ENCODE measurements around the gene RYR1.
"Not testable (repeated sequence)": the region's sequence is repeated elsewhere in the genome, so short reads cannot be mapped to it uniquely, and the experiment has no call there.

Gene RYR1

DNA sequence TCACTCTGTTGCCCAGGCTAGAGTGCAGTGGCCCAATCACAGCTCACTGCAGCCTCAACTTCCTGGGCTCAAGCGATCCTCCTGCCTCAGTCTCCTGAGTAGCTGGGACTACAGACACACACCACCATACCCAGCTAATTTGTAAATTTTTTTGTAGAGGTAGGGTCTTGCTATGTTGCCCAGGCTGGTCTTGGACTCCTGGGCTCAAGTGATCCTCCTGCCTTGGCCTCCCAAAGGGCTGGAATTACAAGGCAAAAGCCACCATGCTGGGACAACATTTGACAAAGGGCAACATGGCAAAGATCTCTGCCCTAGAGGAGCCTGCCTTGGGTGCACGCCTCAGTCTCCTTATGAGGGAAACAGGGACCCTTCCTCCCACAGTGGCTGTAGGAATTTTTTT, 61.9 kb downstream of the RYR1 start:
- DNase-seq: not testable (repeated sequence)

- no peak for DNase-seq
Observed at GRCh38 chr19:38496116-38496515, 62.6 kb downstream of the RYR1 start.

DNA sequence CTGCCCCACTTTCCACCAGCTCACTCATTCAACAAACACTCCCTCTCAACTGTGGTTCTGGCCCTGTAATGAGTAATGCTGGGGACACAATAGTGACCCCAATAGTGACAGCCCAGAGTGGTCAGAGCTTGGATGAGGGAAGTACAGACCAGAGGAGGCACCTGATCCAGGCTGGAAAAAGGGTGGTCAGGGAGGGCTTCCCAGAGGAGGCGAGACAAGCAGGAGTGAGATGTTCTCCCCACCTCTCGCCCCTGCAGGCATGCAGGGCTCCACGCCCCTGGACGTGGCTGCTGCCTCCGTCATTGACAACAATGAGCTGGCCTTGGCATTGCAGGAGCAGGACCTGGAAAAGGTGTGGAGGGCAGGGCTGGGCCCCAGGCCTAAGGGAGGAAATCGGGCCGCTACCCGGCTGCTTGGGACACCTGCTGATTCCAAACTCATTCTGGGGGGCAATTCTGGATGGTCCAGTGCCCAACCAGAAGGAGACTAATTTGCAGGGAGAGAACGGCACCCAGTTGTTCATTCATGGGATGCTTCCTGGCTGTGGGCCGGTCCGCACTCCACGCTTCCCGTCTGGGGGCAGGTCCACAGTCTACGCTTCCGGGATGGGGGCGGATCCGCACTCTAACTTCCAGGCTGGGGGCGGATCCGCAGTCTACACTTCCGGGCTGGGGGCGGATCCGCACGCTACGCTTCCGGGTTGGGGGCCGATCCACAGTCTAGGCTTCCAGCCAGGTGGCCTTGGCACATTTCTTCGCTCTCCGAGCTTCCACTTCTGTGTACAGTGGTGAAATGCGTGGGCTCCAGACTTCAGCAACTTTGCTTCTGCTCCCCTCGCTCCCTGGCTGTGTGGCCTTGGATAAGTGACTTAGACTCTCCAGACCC, 63.4 kb downstream of the RYR1 start:
- no peak for DNase-seq

DNA sequence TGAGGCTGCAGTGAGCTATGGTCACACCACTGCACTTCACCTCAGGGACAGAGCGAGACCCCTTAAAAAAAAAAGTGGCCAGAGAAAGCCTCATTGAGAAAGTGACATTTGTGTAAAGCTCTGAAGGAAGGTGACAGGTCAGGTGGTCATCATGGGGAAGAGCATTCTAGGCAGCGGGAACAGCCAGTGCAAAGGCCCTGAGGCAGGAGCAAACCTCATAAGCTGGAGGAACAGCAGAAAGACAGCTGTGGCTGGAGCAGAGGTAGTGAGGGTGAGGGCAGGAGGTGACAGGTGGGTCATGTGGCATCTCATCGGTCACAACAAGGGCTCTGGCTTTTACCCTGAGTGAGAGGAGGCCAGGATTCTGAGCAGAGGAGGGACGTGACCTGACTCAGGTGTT, 64.4 kb downstream of the RYR1 start:
- no peak for DNase-seq

DNA sequence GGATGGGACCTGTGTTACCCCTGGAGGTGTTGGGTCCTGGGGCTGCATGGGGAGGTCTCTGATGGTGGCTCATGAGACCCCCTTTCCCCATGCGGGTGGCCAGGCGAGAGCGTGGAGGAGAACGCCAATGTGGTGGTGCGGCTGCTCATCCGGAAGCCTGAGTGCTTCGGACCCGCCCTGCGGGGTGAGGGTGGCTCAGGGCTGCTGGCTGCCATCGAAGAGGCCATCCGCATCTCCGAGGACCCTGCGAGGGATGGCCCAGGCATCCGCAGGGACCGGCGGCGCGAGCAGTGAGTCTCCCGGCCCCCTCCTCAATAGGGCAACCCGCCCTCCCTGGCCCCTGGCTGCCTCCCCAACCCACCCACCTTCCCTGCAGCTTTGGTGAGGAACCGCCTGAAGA, 66.0 kb downstream of the RYR1 start:
- no peak for DNase-seq

GRCh38 chr19:38500450-38500849, 67.0 kb downstream of the RYR1 start:
- no peak for DNase-seq

DNA sequence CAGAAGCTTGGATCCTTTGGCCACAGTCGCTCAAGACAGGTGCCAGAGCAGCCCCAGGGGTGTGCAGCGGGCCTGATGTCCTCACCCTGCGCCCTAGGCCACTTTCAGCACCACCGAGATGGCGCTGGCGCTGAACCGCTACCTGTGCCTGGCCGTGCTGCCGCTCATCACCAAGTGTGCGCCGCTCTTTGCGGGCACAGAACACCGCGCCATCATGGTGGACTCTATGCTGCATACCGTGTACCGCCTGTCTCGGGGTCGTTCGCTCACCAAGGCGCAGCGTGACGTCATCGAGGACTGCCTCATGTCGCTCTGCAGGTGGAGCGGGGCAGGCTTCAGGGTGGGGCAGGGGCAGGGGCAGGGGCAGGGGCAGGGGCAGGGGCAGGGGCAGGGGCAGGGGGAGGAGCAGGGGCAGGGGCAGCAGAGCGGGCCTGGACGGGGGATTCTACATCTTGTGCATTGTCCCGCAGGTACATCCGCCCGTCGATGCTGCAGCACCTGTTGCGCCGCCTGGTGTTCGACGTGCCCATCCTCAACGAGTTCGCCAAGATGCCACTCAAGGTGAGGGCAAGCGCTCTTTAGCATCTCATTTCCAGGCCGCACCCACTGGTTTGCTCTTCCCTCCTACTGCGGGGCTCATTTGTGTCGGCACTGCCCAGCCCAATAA, 69.1 kb downstream of the RYR1 start:
- no peak for DNase-seq

DNA sequence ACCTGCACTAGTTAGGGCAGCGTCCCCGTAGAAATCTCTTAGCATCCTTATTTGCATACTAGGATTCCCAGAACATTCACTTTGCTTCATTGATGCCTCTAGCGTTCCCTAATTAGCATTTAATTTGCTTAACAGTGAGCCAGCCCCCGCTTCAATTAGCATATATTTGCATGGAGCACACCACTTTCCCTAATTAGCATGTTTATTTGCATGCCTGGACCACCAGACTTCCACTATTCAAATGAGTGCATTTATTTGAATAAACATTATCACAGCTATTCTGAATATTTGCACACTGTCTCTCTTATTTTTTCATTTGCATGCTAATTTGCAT, 69.6 kb downstream of the RYR1 start:
- no peak for DNase-seq

- DNase-seq: no peak
Observed at GRCh38 chr19:38505958-38506357, 72.5 kb downstream of the RYR1 start.

GRCh38 chr19:38506375-38506722, 72.9 kb downstream of the RYR1 start:
- DNase-seq: no peak

- DNase-seq: peak; percentile 65 to 93
Observed at GRCh38 chr19:38506723-38507550, 73.4 kb downstream of the RYR1 start.

- DNase-seq: no peak
Observed at GRCh38 chr19:38507551-38508127, 74.1 kb downstream of the RYR1 start.

GRCh38 chr19:38508507-38508906, 75.0 kb downstream of the RYR1 start:
- DNase-seq: no peak

GRCh38 chr19:38509027-38509426, 75.5 kb downstream of the RYR1 start:
- no peak for DNase-seq

DNA sequence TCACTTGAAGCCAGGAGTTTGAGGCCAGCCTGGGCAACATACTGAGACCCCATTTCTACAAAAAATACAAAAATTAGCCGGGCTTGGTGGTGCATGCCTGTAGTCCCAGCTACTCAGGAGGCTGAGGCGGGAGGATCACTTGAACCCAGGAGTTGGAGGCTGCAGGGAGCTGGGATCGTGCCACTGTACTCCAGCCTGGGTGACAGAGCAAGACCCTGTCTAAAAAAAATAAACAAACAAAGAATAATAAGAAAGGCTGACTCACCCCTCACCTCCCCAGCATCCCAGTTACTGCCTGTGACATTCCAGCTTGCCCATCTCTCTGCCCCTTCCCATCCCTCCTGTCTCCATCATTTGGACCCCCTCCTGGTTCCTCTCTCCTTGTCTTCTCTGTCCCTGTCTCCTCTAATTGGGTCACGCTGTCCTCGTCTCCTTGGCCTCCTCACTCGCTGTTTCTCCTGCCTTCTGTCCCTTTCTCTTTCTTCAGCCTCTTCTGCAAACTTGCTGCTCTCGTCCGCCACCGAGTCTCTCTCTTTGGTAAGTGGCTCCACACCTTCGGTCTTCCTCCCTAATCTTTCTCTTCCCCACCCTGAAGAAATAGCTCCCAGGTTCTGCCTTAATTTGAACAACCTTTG, 77.7 kb downstream of the RYR1 start:
- no peak for DNase-seq

DNA sequence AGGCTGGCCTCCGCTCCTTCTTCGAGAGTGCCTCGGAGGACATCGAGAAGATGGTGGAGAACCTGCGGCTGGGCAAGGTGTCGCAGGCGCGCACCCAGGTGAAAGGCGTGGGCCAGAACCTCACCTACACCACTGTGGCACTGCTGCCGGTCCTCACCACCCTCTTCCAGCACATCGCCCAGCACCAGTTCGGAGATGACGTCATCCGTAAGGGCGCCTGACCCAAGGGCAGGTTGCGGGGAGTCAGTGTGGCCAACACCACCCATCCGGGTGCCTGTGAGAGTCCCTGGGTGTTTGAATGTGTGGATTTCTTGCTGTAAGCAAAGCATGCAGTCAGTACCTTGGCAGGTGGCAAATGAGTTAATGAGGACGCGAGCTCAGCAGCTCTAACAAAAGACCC, 78.8 kb downstream of the RYR1 start:
- no peak for DNase-seq

- not testable (repeated sequence) for DNase-seq
Observed at GRCh38 chr19:38513156-38513555, 79.7 kb downstream of the RYR1 start.

GRCh38 chr19:38513762-38514167, 80.3 kb downstream of the RYR1 start:
- peak in 1 of 2 donors; percentile 53 for DNase-seq

- DNase-seq: peak; percentile 76 to 79
Observed at GRCh38 chr19:38514812-38515633, 81.5 kb downstream of the RYR1 start.

DNA sequence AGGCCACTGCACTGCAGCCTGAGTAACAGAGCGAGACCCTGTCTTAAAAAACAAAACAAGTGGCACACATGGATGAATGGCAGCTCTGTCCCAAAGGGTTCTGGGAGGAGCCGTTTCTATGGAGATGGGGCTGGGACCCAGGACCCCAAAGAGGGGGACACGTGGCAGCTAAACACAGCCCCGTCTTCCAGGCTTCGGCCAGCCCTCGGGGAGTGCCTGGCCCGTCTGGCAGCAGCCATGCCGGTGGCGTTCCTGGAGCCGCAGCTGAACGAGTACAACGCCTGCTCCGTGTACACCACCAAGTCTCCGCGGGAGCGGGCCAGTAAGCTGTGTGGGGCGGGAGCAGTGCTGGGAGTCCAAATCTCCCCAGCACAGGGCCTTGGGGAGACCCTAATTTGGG, 82.4 kb downstream of the RYR1 start:
- no peak for DNase-seq

- DNase-seq: no peak
Observed at GRCh38 chr19:38516802-38517201, 83.3 kb downstream of the RYR1 start.

GRCh38 chr19:38517321-38517720, 83.8 kb downstream of the RYR1 start:
- no peak for DNase-seq
